ENCODE data around the gene TMEM44. TPM values are rescaled to one million over a fixed set of nuclear protein-coding genes. Genes with fewer than 3 reads are reported as not detected.

TMEM44 gene
- total and polyA plus RNA-seq, 10 donors = 5.5 to 30.3 (median 22.1) TPM

GRCh38 chr3:194570235-194570634, 63.0 kb downstream of the TMEM44 start:
- intact Hi-C loops (cut with DNase I; ENCODE audit: low total_unique reads) = no loop called here
- Histone ChIP-seq H3K36me3 (no peaks in the 10 kb centered on the region), H3K27me3 (replicated peaks in 1 of 7) (peaks cover 0 to 20% (median 0%) of the 10 kb centered on the region in 7 donors), H3K4me3 (no peak overlapping the region), H3K27ac (no peak overlapping the region), H3K9me3 (no peaks in the 10 kb centered on the region), H3K4me1 (peaks cover 0 to 37% (median 23%) of the 10 kb centered on the region in 6 donors)
- TF ChIP-seq CTCF (IDR thresholded peaks at IDR 0.05 in 8 of 11, conservative IDR thresholded peaks at IDR 0.05 in 3 of 11) (no peak), POLR2A (IDR thresholded peaks at IDR 0.05) (no peak), POLR2AphosphoS5 (IDR thresholded peaks at IDR 0.05) (no peak)
- WGBS, 5 donors = 84 to 93% (median 89%) methylated on average over 13 of the region's 13 CpGs
- DNase-seq = no peak

GRCh38 chr3:194569252-194569651, 64.0 kb downstream of the TMEM44 start:
- Histone ChIP-seq H3K4me1 (peaks cover 0 to 32% (median 22%) of the 10 kb centered on the region in 6 donors), H3K9me3 (no peaks in the 10 kb centered on the region), H3K4me3 (no peak overlapping the region), H3K27ac (no peak overlapping the region), H3K36me3 (no peaks in the 10 kb centered on the region), H3K27me3 (replicated peaks in 1 of 7) (peaks cover 0 to 22% (median 0%) of the 10 kb centered on the region in 7 donors)
- 85 to 95% (median 89%) methylated on average over 11 to 12 of the region's 12 CpGs for WGBS, 5 donors
- intact Hi-C loops (cut with DNase I; ENCODE audit: low total_unique reads) = no loop called here
- DNase-seq = no peak
- no peak for TF ChIP-seq CTCF (IDR thresholded peaks at IDR 0.05 in 8 of 11, conservative IDR thresholded peaks at IDR 0.05 in 3 of 11)
- TF ChIP-seq POLR2AphosphoS5 (IDR thresholded peaks at IDR 0.05) = no peak
- TF ChIP-seq POLR2A (IDR thresholded peaks at IDR 0.05) = no peak

- WGBS, 5 donors = 72 to 88% (median 82%) methylated on average over 9 of the region's 9 CpGs
- H3K9me3 ChIP-seq = no peaks in the 10 kb centered on the region
- H3K27ac ChIP-seq = peak overlapping the region in 5 of 8 donors; percentile 9 to 50 (median 31)
- intact Hi-C loops (cut with DNase I; ENCODE audit: low total_unique reads) = no loop called here
- H3K4me1 ChIP-seq = no peaks in the 10 kb centered on the region
- H3K36me3 ChIP-seq = no peaks in the 10 kb centered on the region
- H3K4me3 ChIP-seq = no peak overlapping the region
- TF ChIP-seq POLR2AphosphoS5 (IDR thresholded peaks at IDR 0.05) = no peak
- TF ChIP-seq CTCF (IDR thresholded peaks at IDR 0.05 in 8 of 11, conservative IDR thresholded peaks at IDR 0.05 in 3 of 11) = no peak
- TF ChIP-seq POLR2A (IDR thresholded peaks at IDR 0.05) = no peak
- DNase-seq = no peak
- H3K27me3 ChIP-seq (replicated peaks in 1 of 7) = peaks cover 0 to 13% (median 0%) of the 10 kb centered on the region in 7 donors
Measured at GRCh38 chr3:194565597-194566190, 67.5 kb downstream of the TMEM44 start.

- TF ChIP-seq POLR2AphosphoS5 (IDR thresholded peaks at IDR 0.05) (no peak), CTCF (IDR thresholded peaks at IDR 0.05 in 8 of 11, conservative IDR thresholded peaks at IDR 0.05 in 3 of 11) (no peak), POLR2A (IDR thresholded peaks at IDR 0.05) (no peak)
- H3K4me1 ChIP-seq = no peaks in the 10 kb centered on the region
- intact Hi-C loops (cut with DNase I; ENCODE audit: low total_unique reads) = no loop called here
- peaks cover 0 to 13% (median 0%) of the 10 kb centered on the region in 7 donors for H3K27me3 ChIP-seq (replicated peaks in 1 of 7)
- no peaks in the 10 kb centered on the region for H3K36me3 ChIP-seq
- H3K27ac ChIP-seq = no peak overlapping the region
- no peak for DNase-seq
- no peak overlapping the region for H3K4me3 ChIP-seq
- 68 to 87% (median 83%) methylated on average over 2 of the region's 2 CpGs for WGBS, 5 donors
- no peaks in the 10 kb centered on the region for H3K9me3 ChIP-seq
Measured at GRCh38 chr3:194562986-194563385, 70.2 kb downstream of the TMEM44 start.
